Activated gamma-delta T cell (primary cell): ENCODE measurements around the gene DDX27.

ENCODE experiments used
- DNase-seq: peaks from one replicate; lab custom pipeline; 2025; lab: John Stamatoyannopoulos, UW

The DDX27 gene

GRCh38 chr20:49248879-49249665, 29.9 kb downstream of the DDX27 start:
- DNase-seq = no peak

GRCh38 chr20:49252556-49253350, 33.5 kb downstream of the DDX27 start:
- no peak for DNase-seq

- DNase-seq = no peak
Observed at GRCh38 chr20:49256261-49256660, 37.0 kb downstream of the DDX27 start.

GRCh38 chr20:49259284-49259683, 40.1 kb downstream of the DDX27 start:
- DNase-seq = no peak

GRCh38 chr20:49259799-49260198, 40.6 kb downstream of the DDX27 start:
- no peak for DNase-seq

GRCh38 chr20:49260218-49260617, 41.0 kb downstream of the DDX27 start:
- no peak for DNase-seq

GRCh38 chr20:49261173-49261572, 42.0 kb downstream of the DDX27 start:
- DNase-seq = no peak

GRCh38 chr20:49262444-49262843, 43.2 kb downstream of the DDX27 start:
- DNase-seq = no peak

- no peak for DNase-seq
Observed at GRCh38 chr20:49267327-49267726, 48.1 kb downstream of the DDX27 start.

- no peak for DNase-seq
Observed at GRCh38 chr20:49268600-49269365, 49.6 kb downstream of the DDX27 start.

GRCh38 chr20:49270177-49270576, 51.0 kb downstream of the DDX27 start:
- no peak for DNase-seq

GRCh38 chr20:49270736-49271135, 51.5 kb downstream of the DDX27 start:
- DNase-seq = no peak

GRCh38 chr20:49272654-49273053, 53.4 kb downstream of the DDX27 start:
- DNase-seq = no peak

GRCh38 chr20:49273696-49274277, 54.6 kb downstream of the DDX27 start:
- no peak for DNase-seq

- no peak for DNase-seq
Observed at GRCh38 chr20:49275216-49275615, 56.0 kb downstream of the DDX27 start.

GRCh38 chr20:49275636-49276035, 56.4 kb downstream of the DDX27 start:
- no peak for DNase-seq

GRCh38 chr20:49276161-49276960, 57.1 kb downstream of the DDX27 start:
- DNase-seq = no peak

- DNase-seq = no peak
Observed at GRCh38 chr20:49276961-49277785, 58.0 kb downstream of the DDX27 start.

GRCh38 chr20:49277786-49278035, 58.5 kb downstream of the DDX27 start:
- DNase-seq = no peak

GRCh38 chr20:49278036-49278817, 59.0 kb downstream of the DDX27 start, which contains the start of gene ZNFX1:
ZNFX1 (minus strand) TSS chr20:49278057; CDS start chr20:49275839, 2,218 bp downstream.
- DNase-seq = peak; percentile 94
